Measurements from ENCODE around the gene ZFP30.
"Not testable (repeated sequence)": the region's sequence is repeated elsewhere in the genome, so short reads cannot be mapped to it uniquely, and the experiment has no call there.

The ZFP30 gene

GRCh38 chr19:37655301-37655688 is at the start of gene ZFP30:
Gene ZFP30 (minus strand): TSS chr19:37655465. CDS start chr19:37647822, 7,643 bp downstream.
- peak; percentile 80 to 84 for DNase-seq

GRCh38 chr19:37699057-37699456 is 43.8 kb upstream of the ZFP30 start:
- no peak for DNase-seq

GRCh38 chr19:37698216-37698615 is 43.0 kb upstream of the ZFP30 start:
- DNase-seq, result no peak

GRCh38 chr19:37695144-37695899 is 40.1 kb upstream of the ZFP30 start:
- DNase-seq, result no peak

- no peak for DNase-seq
Observed at GRCh38 chr19:37692956-37693620, 37.8 kb upstream of the ZFP30 start.

- peak; percentile 78 to 83 for DNase-seq
Observed at GRCh38 chr19:37691881-37692504, 36.7 kb upstream of the ZFP30 start.

GRCh38 chr19:37683520-37683919 is 28.3 kb upstream of the ZFP30 start:
- DNase-seq, result no peak

GRCh38 chr19:37669450-37669914 is 14.2 kb upstream of the ZFP30 start:
- no peak for DNase-seq

- DNase-seq, result not testable (repeated sequence)
Observed at GRCh38 chr19:37657157-37657556, 1.9 kb upstream of the ZFP30 start.

GRCh38 chr19:37655689-37656371 is 565 bp upstream of the ZFP30 start:
- peak; percentile 88 to 90 for DNase-seq

- peak in 1 of 2 experiments; percentile 61 for DNase-seq
Observed at GRCh38 chr19:37654629-37655300, 500 bp downstream of the ZFP30 start.

- no peak for DNase-seq
Observed at GRCh38 chr19:37654118-37654517, 1.1 kb downstream of the ZFP30 start.

GRCh38 chr19:37635076-37636056 is 19.9 kb downstream of the ZFP30 start:
- no peak for DNase-seq

GRCh38 chr19:37594982-37595382 is 60.3 kb downstream of the ZFP30 start:
- no peak for DNase-seq

GRCh38 chr19:37594304-37594981 is 60.8 kb downstream of the ZFP30 start, which contains the start of the genes ZNF540 and ZNF571:
Gene ZNF540 (plus strand): TSS chr19:37594876. CDS start chr19:37598448, 3,572 bp downstream.
Gene ZNF571 (minus strand): TSS chr19:37594792. CDS start chr19:37586676, 8,116 bp downstream.
- peak; percentile 92 to 93 for DNase-seq

- DNase-seq, result no peak
Observed at GRCh38 chr19:37593996-37594303, 61.3 kb downstream of the ZFP30 start.

GRCh38 chr19:37583340-37583739 is 71.9 kb downstream of the ZFP30 start:
- no peak for DNase-seq

- no peak for DNase-seq
Observed at GRCh38 chr19:37572203-37572602, 83.1 kb downstream of the ZFP30 start.

- DNase-seq, result no peak
Observed at GRCh38 chr19:37565370-37565669, 89.9 kb downstream of the ZFP30 start.

- DNase-seq, result no peak
Observed at GRCh38 chr19:37564624-37565369, 90.5 kb downstream of the ZFP30 start.

All from activated T-cell treated with anti-CD3 and anti-CD28 coated beads, Interleukin-2, amount 50 U/mL, for 48 hours (primary cell).